Measurements from ENCODE around the gene DKK3.
A peak's percentile ranks its signal among the peaks of the same experiment; 100 is the strongest.

Gene DKK3

DNA sequence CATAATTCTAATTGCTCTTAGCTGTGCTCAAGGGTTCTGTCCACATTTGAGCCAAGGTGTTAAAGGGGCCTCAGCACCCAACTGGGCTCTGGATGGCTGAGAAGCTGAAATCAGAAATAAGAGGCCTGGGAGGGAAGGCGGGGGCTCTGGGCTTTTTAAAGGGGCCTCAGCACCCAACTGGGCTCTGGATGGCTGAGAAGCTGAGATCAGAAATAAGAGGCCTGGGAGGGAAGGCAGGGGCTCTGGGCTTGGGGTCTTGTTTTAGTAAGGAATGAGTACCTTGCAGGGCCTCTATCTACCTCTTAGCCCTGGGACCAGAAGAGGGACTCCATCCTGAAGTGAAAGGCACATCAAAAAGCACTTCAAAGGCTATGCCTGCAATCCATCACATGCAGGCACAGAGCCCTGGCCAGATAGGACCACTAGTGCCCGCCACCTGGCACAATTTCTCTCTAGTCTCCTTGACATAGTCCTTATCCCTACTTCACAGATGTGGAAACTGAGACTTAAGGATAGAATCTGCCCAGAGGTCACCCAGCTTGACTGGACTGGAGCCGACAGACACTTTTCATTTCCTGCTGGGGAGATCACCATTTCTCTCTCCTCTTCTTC lies 35.6 kb downstream of the DKK3 start:
- peak overlapping the region; percentile 46 for H3K27ac ChIP-seq
- POLR2A ChIA-PET (ENCODE audit: low non-redundant PET) = no interaction called here
- CTCF ChIA-PET = interaction anchor here (1.4 kb wide), 1 partner anchor 71 kb away, joined by 4 read pairs; no protein-coding TSS in a partner anchor

GRCh38 chr11:11971906-11972547 lies 36.4 kb downstream of the DKK3 start:
- POLR2A ChIA-PET (ENCODE audit: low non-redundant PET) = no interaction called here
- H3K27ac ChIP-seq = peak overlapping the region; percentile 46
- TF ChIP-seq, protein P1, sequence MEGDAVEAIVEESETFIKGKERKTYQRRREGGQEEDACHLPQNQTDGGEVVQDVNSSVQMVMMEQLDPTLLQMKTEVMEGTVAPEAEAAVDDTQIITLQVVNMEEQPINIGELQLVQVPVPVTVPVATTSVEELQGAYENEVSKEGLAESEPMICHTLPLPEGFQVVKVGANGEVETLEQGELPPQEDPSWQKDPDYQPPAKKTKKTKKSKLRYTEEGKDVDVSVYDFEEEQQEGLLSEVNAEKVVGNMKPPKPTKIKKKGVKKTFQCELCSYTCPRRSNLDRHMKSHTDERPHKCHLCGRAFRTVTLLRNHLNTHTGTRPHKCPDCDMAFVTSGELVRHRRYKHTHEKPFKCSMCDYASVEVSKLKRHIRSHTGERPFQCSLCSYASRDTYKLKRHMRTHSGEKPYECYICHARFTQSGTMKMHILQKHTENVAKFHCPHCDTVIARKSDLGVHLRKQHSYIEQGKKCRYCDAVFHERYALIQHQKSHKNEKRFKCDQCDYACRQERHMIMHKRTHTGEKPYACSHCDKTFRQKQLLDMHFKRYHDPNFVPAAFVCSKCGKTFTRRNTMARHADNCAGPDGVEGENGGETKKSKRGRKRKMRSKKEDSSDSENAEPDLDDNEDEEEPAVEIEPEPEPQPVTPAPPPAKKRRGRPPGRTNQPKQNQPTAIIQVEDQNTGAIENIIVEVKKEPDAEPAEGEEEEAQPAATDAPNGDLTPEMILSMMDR (conservative IDR thresholded peaks at IDR 0.05; ENCODE audit: low read depth) = no peak
- DNase-seq (ENCODE audit: low spot score) = no peak
- CTCF ChIA-PET = interaction anchor here (1.4 kb wide), 1 partner anchor 72 kb away, joined by 4 read pairs; no protein-coding TSS in a partner anchor

More for the DNA sequence above, 35.6 kb downstream of the DKK3 start:
- DNase-seq (ENCODE audit: low spot score) = no peak
- TF ChIP-seq, protein P1 (conservative IDR thresholded peaks at IDR 0.05; ENCODE audit: low read depth) = no peak

DNA sequence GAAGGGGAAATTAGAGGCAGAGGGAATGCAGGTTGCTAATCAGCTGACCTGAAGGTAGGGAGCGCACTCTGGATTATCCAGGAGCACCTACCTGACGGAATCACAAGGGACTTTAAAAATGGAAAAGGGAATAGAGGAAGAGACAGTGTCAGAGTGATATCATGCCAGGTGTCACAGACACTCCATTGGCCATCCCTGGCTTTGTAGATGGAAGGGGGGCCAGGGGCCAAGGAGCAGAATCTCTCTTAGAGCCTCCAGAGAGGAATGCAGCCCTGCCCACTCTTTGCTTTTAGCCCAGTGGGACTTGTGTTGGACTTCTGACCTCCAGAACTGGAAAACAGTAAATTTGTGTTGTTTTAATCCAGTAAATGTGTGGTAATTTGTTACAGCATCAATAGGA lies 37.9 kb downstream of the DKK3 start:
- TF ChIP-seq, protein P1 (conservative IDR thresholded peaks at IDR 0.05; ENCODE audit: low read depth) = no peak
- DNase-seq (ENCODE audit: low spot score) = no peak
- CTCF ChIA-PET = no interaction called here
- POLR2A ChIA-PET (ENCODE audit: low non-redundant PET) = no interaction called here
- H3K27ac ChIP-seq = no peak overlapping the region

- peak overlapping the region; percentile 55 for H3K27ac ChIP-seq
- POLR2A ChIA-PET (ENCODE audit: low non-redundant PET) = no interaction called here
- CTCF ChIA-PET = no interaction called here
- TF ChIP-seq, protein P1 (conservative IDR thresholded peaks at IDR 0.05; ENCODE audit: low read depth) = no peak
- no peak for DNase-seq (ENCODE audit: low spot score)
Measured at GRCh38 chr11:11969380-11970215, 38.8 kb downstream of the DKK3 start.

- H3K27ac ChIP-seq = peak overlapping the region; percentile 55
- DNase-seq (ENCODE audit: low spot score) = no peak
- TF ChIP-seq, protein P1 (conservative IDR thresholded peaks at IDR 0.05; ENCODE audit: low read depth) = no peak
- CTCF ChIA-PET = interaction anchor here (0.5 to 0.6 kb wide), 2 partner anchors 75 to 928 kb away, joined by 4 read pairs; no protein-coding TSS in a partner anchor
- POLR2A ChIA-PET (ENCODE audit: low non-redundant PET) = no interaction called here
Measured at GRCh38 chr11:11968511-11969280, 39.7 kb downstream of the DKK3 start.
